HEK293 (cell line): ENCODE data around the gene TMEM184B.
A peak's percentile ranks its signal among the peaks of the same experiment; 100 is the strongest.
"Not testable (repeated sequence)": the region's sequence is repeated elsewhere in the genome, so short reads cannot be mapped to it uniquely, and the experiment has no call there.

ENCODE experiments used
- CTCF ChIA-PET: fragments of 350-600 bp; formaldehyde crosslinking; extraction: SDS; loops from one replicate; lab custom pipeline; 2021; ENCODE audit warnings: antibody characterized with exemption; lab: Yijun Ruan, JAX
- POLR2A ChIA-PET: fragments of 300-600 bp; formaldehyde crosslinking; extraction: SDS; loops from one replicate; lab custom pipeline; 2020; ENCODE audit warnings: antibody characterized with exemption, inconsistent platforms; lab: Yijun Ruan, JAX
- H3K27ac ChIP-seq: fragments of 200-500 bp; sonication (Bioruptor generic); 2 replicates; pipeline ENCODE4 v1.5.1; 2014; ENCODE audit warnings: low read depth, low read length, control low read depth, inconsistent platforms; ENCODE audit errors: extremely low read depth
- H3K36me3 ChIP-seq, 2 experiments: fragments of 200-500 bp in 1 of 2; sonication (Bioruptor generic) in 1 of 2; 1 replicate in 1 of 2; 2 replicates in 1 of 2; pipeline ENCODE4 v1.5.1; 2014 to 2017; ENCODE audit warnings: inconsistent platforms in 2 of 2, low read length in 2 of 2; ENCODE audit not compliant: control insufficient read depth in 2 of 2, insufficient read depth in 1 of 2
- H3K4me1 ChIP-seq: fragments of 200-500 bp; sonication (Bioruptor generic); 2 replicates; pipeline ENCODE4 v1.5.1; 2014; ENCODE audit warnings: mild to moderate bottlenecking, low read length, inconsistent platforms; ENCODE audit not compliant: control insufficient read depth, insufficient read depth
- H3K4me3 ChIP-seq: 2 replicates; pipeline ENCODE4 v1.5.1; 2011; ENCODE audit warnings: low read depth, mild to moderate bottlenecking, control low read depth, low read length, moderate library complexity
- H3K9me3 ChIP-seq: fragments of 200-500 bp; sonication (Bioruptor generic); 2 replicates; pipeline ENCODE4 v1.5.1; 2014; ENCODE audit warnings: low read depth, low read length, inconsistent platforms; ENCODE audit not compliant: control insufficient read depth, insufficient read depth
- GLIS2 ChIP-seq: fragments of 450-650 bp; formaldehyde crosslinking; IDR thresholded peaks from 2 replicates; pipeline ENCODE4 v1.5.1; 2016; ENCODE audit warnings: missing biosample characterization, missing genetic modification characterization
- ZBTB49 ChIP-seq: fragments of 450-650 bp; formaldehyde crosslinking; IDR thresholded peaks from 2 replicates; pipeline ENCODE4 v1.5.1; 2016; ENCODE audit warnings: missing biosample characterization, missing genetic modification characterization, low read depth
- ZFHX2 ChIP-seq: fragments of 450-650 bp; formaldehyde crosslinking; conservative IDR thresholded peaks from 2 replicates; pipeline ENCODE4 v1.5.1; 2016; ENCODE audit warnings: missing biosample characterization, missing genetic modification characterization
- ZNF121 ChIP-seq: fragments of 450-650 bp; formaldehyde crosslinking; IDR thresholded peaks from 2 replicates; pipeline ENCODE4 v1.5.1; 2016; ENCODE audit warnings: missing biosample characterization, missing genetic modification characterization
- ZNF174 ChIP-seq: fragments of 450-650 bp; formaldehyde crosslinking; IDR thresholded peaks from 2 replicates; pipeline ENCODE4 v1.5.0; 2017; ENCODE audit warnings: missing biosample characterization, mild to moderate bottlenecking, missing genetic modification characterization
- ZNF366 ChIP-seq: fragments of 450-650 bp; formaldehyde crosslinking; conservative IDR thresholded peaks from 2 replicates; pipeline ENCODE4 v1.5.1; 2016; ENCODE audit warnings: missing biosample characterization, missing genetic modification characterization
- ZNF398 ChIP-seq: fragments of 450-650 bp; formaldehyde crosslinking; IDR thresholded peaks from 2 replicates; pipeline ENCODE4 v1.5.1; 2017; ENCODE audit warnings: missing biosample characterization, missing genetic modification characterization
- ZNF488 ChIP-seq: fragments of 450-650 bp; formaldehyde crosslinking; IDR thresholded peaks from 2 replicates; pipeline ENCODE4 v1.5.1; 2016; ENCODE audit warnings: missing biosample characterization, missing genetic modification characterization
- ZNF596 ChIP-seq: fragments of 450-650 bp; IDR thresholded peaks from 2 replicates; pipeline ENCODE4 v1.5.0; 2018; ENCODE audit warnings: missing biosample characterization, mild to moderate bottlenecking, missing genetic modification characterization, moderate library complexity
- ZNF623 ChIP-seq: fragments of 450-650 bp; formaldehyde crosslinking; IDR thresholded peaks from 2 replicates; pipeline ENCODE4 v1.5.1; 2016; ENCODE audit warnings: missing biosample characterization, missing genetic modification characterization
- ZNF660 ChIP-seq: fragments of 450-650 bp; IDR thresholded peaks from 2 replicates; pipeline ENCODE4 v1.5.1; 2018; ENCODE audit warnings: missing biosample characterization, mild to moderate bottlenecking, missing genetic modification characterization
- ZNF830 ChIP-seq: fragments of 450-650 bp; IDR thresholded peaks from 2 replicates; pipeline ENCODE4 v1.5.0; 2018; ENCODE audit warnings: missing biosample characterization, missing genetic modification characterization, low read depth, mild to moderate bottlenecking, moderate library complexity
- TF ChIP-seq, protein P1 (sequence below): fragments of 450-650 bp; formaldehyde crosslinking; conservative IDR thresholded peaks from 2 replicates; pipeline ENCODE4 v1.5.1; 2016; ENCODE audit warnings: low read depth, missing biosample characterization, missing genetic modification characterization

TMEM184B gene

DNA sequence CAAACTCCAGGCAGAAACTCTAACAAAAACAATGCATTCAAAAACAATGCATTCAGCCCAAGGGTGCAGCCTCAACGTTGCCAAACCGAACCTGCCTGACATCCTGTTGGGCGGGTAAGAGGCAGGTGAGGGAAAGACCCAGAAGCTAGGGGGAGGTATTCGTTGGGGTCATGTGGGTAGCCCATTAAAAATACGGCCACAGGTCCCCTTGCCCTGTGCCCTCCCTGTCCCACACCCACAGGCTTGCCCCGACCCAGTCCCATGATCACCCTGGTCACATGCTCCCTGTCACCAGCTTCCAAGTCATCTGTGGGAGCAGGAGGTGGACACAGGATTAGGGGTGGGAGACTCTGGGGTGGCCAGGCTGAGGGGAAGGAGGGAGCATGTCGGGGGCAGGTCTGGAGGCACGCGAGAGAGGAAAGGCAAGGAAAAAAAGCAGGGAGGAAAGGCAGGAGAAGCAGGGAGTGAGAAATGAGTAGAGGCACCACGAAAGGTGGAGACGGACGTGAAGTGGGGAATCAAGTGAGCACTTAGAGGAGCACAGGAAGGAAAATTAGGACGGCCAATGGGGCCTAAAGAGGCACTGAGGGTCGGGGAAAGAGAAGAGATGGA is 91.9 kb downstream of the TMEM184B start (continued):
- TF ChIP-seq, protein P1, sequence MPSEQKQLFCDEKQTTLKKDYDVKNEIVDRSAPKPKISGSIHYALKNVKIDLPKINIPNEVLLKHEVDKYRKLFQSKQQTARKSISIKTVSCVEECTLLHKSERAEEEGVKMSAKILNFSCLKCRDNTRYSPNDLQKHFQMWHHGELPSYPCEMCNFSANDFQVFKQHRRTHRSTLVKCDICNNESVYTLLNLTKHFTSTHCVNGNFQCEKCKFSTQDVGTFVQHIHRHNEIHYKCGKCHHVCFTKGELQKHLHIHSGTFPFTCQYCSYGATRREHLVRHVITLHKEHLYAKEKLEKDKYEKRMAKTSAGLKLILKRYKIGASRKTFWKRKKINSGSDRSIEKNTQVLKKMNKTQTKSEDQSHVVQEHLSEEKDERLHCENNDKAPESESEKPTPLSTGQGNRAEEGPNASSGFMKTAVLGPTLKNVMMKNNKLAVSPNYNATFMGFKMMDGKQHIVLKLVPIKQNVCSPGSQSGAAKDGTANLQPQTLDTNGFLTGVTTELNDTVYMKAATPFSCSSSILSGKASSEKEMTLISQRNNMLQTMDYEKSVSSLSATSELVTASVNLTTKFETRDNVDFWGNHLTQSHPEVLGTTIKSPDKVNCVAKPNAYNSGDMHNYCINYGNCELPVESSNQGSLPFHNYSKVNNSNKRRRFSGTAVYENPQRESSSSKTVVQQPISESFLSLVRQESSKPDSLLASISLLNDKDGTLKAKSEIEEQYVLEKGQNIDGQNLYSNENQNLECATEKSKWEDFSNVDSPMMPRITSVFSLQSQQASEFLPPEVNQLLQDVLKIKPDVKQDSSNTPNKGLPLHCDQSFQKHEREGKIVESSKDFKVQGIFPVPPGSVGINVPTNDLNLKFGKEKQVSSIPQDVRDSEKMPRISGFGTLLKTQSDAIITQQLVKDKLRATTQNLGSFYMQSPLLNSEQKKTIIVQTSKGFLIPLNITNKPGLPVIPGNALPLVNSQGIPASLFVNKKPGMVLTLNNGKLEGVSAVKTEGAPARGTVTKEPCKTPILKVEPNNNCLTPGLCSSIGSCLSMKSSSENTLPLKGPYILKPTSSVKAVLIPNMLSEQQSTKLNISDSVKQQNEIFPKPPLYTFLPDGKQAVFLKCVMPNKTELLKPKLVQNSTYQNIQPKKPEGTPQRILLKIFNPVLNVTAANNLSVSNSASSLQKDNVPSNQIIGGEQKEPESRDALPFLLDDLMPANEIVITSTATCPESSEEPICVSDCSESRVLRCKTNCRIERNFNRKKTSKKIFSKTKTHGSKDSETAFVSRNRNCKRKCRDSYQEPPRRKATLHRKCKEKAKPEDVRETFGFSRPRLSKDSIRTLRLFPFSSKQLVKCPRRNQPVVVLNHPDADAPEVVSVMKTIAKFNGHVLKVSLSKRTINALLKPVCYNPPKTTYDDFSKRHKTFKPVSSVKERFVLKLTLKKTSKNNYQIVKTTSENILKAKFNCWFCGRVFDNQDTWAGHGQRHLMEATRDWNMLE (tag by site-specific recombination) = no peak
- TF ChIP-seq ZNF660 (tag by site-specific recombination) (no peak), ZNF174 (no peak), ZBTB49 (tag by site-specific recombination) (no peak), ZNF488 (tag by site-specific recombination) (no peak), ZNF623 (peak; percentile 4; the same call in 1 of the 2 replicates), ZNF830 (tag by site-specific recombination) (no peak), ZFHX2 (peak; percentile 53), ZNF398 (tag by site-specific recombination) (peak; percentile 93), GLIS2 (tag by site-specific recombination) (peak; percentile 51; the same call in 1 of the 2 replicates), ZNF596 (no peak), ZNF366 (peak; percentile 97)
- TF ChIP-seq, all 188 proteins: peak for 13

GRCh38 chr22:38178605-38178937 is 94.2 kb downstream of the TMEM184B start:
- H3K4me3 ChIP-seq, H3K9me3 ChIP-seq: not testable (repeated sequence)
- CTCF ChIA-PET = interaction anchor here (0.6 to 2.5 kb wide), 5 partner anchors 20 to 126 kb away, joined by 3 to 19 read pairs (median 4); no protein-coding TSS in a partner anchor
- POLR2A ChIA-PET = interaction anchor here (0.6 to 2.7 kb wide), 4 partner anchors 11 to 585 kb away, joined by 3 to 12 read pairs (median 3); partner anchors contain the start of genes GGA1 and MAFF
- TF ChIP-seq ZNF121 = peak; percentile 96
- TF ChIP-seq, all 188 proteins: peak for 1; not testable (repeated sequence) for 187
- H3K4me1 ChIP-seq = peaks cover 13% of the 10 kb centered on the region
- 0 out of 2 replicates have a peak overlapping the region, but pooled peaks have one; percentile 58 for H3K27ac ChIP-seq
- H3K36me3 ChIP-seq = not testable (repeated sequence)
